IMR-90 (cell line): ENCODE results near the gene VILL.

Experiments used
- BHLHE40 ChIP-seq: fragments of 150-350 bp; IDR thresholded peaks from 2 replicates; pipeline ENCODE4 v1.6.1; 2016; ENCODE audit warnings: mild to moderate bottlenecking, low read depth, low read length
- MAZ ChIP-seq: IDR thresholded peaks from 2 replicates; pipeline ENCODE4 v1.6.1; 2012; ENCODE audit warnings: low read depth, mild to moderate bottlenecking, low read length, improper control_type of control experiment, moderate library complexity, borderline replicate concordance
- POLR2A ChIP-seq: IDR thresholded peaks from 2 replicates; pipeline ENCODE4 v1.6.1; 2012; ENCODE audit warnings: mild to moderate bottlenecking, low read depth, low read length
- RAD21 ChIP-seq: IDR thresholded peaks from 2 replicates; pipeline ENCODE4 v1.6.1; 2012; ENCODE audit warnings: low read length, improper control_type of control experiment
- SMC3 ChIP-seq: fragments of 150-350 bp; IDR thresholded peaks from 2 replicates; pipeline ENCODE4 v1.6.1; 2016; ENCODE audit warnings: low read depth, mild to moderate bottlenecking, antibody characterized with exemption, low read length, moderate library complexity
- TF ChIP-seq, protein P1 (sequence below): conservative IDR thresholded peaks from 2 replicates; pipeline ENCODE4 v1.5.1; 2012; ENCODE audit warnings: mild to moderate bottlenecking, low read depth, low read length, improper control_type of control experiment
- TF ChIP-seq, protein P2 (sequence below): fragments of 150-350 bp; IDR thresholded peaks from 2 replicates; pipeline ENCODE4 v1.6.1; 2016; ENCODE audit warnings: low read depth, mild to moderate bottlenecking, low read length, moderate library complexity, borderline replicate concordance

DNA sequence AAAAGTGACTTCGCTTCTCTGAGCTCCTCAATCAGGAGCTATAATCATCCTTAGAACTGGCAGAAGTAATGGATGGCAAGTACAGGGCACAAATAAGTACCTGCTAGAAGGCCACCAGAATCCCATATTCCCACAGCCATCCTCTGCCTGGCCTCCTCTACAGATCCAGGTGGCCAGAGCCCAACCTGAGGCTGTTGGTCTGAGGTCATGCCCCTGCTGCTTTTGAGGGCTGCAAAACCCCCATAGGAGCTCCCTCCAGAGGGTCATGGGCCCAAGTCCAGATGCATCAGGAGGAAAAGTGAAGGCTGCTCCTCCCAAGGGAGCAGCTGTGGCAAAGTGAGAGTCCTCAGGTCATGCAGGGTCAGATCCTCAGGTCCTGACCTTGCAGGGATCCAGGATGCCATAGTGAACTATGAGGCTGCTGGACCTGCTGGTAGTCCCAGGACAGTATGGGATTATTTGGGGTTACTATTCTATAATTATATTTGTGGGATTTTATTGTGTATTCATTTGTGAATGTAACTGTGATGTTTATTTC, 41.8 kb downstream of the VILL start:
- TF ChIP-seq BHLHE40: no peak
- TF ChIP-seq, protein P1, sequence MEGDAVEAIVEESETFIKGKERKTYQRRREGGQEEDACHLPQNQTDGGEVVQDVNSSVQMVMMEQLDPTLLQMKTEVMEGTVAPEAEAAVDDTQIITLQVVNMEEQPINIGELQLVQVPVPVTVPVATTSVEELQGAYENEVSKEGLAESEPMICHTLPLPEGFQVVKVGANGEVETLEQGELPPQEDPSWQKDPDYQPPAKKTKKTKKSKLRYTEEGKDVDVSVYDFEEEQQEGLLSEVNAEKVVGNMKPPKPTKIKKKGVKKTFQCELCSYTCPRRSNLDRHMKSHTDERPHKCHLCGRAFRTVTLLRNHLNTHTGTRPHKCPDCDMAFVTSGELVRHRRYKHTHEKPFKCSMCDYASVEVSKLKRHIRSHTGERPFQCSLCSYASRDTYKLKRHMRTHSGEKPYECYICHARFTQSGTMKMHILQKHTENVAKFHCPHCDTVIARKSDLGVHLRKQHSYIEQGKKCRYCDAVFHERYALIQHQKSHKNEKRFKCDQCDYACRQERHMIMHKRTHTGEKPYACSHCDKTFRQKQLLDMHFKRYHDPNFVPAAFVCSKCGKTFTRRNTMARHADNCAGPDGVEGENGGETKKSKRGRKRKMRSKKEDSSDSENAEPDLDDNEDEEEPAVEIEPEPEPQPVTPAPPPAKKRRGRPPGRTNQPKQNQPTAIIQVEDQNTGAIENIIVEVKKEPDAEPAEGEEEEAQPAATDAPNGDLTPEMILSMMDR: no peak
- no peak for TF ChIP-seq MAZ
- TF ChIP-seq SMC3: no peak
- TF ChIP-seq POLR2A: no peak
- TF ChIP-seq RAD21: no peak
- TF ChIP-seq, protein P2, sequence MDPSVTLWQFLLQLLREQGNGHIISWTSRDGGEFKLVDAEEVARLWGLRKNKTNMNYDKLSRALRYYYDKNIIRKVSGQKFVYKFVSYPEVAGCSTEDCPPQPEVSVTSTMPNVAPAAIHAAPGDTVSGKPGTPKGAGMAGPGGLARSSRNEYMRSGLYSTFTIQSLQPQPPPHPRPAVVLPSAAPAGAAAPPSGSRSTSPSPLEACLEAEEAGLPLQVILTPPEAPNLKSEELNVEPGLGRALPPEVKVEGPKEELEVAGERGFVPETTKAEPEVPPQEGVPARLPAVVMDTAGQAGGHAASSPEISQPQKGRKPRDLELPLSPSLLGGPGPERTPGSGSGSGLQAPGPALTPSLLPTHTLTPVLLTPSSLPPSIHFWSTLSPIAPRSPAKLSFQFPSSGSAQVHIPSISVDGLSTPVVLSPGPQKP: no peak
